GM20000 (cell line): Measurements from ENCODE around the gene TES.

Experiments used
- DNase-seq: peaks from one replicate; pipeline ENCODE4 v3.0.0; 2012; ENCODE audit warnings: low spot score
- TF ChIP-seq, protein P1 (sequence below): IDR thresholded peaks from 2 replicates; pipeline ENCODE4 v1.5.1; 2012; ENCODE audit warnings: mild to moderate bottlenecking, control low read depth; ENCODE audit errors: extremely low read depth, missing control alignments

TES gene

DNA sequence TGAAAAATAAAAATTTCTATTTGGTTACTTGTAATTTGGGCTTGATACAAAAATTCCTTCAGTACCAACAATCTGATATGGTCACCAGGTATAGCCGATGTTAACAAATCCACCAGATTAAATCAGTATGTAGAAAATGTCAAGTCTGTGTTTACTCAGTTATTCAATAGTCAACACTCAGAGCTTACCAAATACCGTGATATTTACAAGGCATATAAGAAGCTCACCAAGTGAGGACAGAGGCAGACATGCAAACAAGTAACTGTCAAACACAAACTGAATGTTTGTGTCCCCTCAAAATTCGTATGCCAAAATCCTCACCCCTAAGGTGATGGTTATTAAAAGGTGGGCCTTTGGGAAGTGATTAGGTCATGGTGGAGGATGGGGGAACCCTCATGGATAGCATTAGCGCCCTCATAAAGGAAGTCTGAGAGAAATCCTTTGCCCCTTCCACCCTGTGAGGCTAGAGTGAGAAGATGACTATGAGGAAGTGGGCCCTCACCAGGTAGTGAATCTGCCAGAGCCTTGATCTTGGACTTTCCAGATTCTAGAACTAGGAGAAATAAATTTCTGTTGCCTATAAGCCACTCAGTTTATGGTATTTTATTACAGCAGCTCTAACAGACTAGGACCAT, 63.1 kb downstream of the TES start:
- no peak for DNase-seq
- TF ChIP-seq, protein P1, sequence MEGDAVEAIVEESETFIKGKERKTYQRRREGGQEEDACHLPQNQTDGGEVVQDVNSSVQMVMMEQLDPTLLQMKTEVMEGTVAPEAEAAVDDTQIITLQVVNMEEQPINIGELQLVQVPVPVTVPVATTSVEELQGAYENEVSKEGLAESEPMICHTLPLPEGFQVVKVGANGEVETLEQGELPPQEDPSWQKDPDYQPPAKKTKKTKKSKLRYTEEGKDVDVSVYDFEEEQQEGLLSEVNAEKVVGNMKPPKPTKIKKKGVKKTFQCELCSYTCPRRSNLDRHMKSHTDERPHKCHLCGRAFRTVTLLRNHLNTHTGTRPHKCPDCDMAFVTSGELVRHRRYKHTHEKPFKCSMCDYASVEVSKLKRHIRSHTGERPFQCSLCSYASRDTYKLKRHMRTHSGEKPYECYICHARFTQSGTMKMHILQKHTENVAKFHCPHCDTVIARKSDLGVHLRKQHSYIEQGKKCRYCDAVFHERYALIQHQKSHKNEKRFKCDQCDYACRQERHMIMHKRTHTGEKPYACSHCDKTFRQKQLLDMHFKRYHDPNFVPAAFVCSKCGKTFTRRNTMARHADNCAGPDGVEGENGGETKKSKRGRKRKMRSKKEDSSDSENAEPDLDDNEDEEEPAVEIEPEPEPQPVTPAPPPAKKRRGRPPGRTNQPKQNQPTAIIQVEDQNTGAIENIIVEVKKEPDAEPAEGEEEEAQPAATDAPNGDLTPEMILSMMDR, result no peak

DNA sequence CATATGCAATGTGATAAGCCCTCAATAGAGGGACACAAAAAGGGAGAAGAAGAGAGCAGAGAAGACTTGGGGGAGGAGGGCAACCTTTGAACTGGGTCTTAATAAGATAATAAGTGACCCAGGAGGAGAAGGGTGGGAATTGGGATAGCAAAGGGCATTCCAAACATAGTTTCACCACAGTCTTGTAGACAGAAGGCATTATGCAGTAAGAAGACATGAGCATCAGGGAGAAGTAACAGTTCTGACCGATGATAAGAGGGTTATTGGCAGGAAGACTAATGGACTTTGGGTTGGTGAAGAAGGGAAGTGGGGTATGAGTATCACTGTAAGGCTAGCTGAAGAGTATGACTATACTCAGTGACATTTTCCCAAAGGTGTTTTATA, 63.6 kb downstream of the TES start:
- TF ChIP-seq, protein P1, result no peak

DNA sequence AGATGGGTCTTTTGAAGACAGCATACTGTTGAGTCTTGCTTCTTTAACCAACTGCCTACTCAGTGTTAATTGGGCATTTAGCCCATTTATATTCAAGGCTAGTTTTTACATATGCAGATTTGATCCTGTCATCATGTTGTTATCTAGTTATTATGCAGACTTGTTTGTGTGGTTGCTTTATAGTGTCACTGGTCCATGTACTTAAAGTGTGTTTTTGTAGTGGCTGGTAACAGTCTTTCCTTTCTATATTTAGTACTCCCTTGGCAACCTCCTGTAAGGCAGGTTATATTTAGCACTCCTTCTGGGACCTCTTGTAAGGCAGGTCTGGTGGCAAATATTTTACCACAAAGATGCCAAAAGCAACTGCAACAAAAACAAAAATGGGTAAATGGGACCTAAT, 66.7 kb downstream of the TES start:
- DNase-seq, result no peak
- TF ChIP-seq, protein P1, result no peak

More for the DNA sequence above, 63.6 kb downstream of the TES start:
- no peak for DNase-seq

DNA sequence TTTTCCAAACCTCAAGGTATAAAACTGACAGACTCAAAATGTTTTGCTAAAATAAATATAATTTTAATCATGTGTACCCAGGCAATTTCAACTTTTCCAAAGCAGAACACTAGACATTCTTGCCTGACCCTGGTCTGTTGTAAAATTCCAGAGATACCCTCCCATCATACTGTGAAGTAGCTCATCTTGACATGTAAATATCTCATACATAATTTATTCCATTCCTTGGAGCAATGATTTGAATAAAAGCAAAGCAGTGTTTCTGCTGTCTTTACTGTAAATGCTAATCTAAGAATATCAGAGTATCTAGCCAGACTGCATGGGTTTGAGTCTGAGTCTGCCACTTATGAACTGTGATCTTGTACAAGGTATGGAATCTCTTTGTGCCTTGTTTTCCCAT, 68.9 kb downstream of the TES start:
- no peak for DNase-seq
- TF ChIP-seq, protein P1, result no peak

DNA sequence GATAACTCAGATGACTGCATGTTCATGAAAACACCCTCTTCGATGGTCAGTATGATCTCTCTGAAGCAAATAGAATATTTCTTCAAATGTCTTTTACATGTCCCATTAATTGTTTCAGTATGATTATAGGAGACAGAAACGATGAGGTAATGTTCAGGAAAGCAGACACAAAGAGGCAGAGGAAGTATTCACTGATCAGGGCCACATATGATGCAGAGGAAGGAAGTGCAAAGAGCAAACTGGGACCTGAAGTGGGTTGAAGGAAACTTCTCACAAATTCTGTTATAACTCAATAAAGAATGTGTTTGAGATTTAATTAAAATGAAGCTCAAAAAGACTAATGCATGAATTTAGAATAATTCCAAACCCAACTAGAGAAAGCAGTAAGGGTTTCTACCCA, 70.5 kb downstream of the TES start:
- no peak for DNase-seq
- TF ChIP-seq, protein P1, result no peak

DNA sequence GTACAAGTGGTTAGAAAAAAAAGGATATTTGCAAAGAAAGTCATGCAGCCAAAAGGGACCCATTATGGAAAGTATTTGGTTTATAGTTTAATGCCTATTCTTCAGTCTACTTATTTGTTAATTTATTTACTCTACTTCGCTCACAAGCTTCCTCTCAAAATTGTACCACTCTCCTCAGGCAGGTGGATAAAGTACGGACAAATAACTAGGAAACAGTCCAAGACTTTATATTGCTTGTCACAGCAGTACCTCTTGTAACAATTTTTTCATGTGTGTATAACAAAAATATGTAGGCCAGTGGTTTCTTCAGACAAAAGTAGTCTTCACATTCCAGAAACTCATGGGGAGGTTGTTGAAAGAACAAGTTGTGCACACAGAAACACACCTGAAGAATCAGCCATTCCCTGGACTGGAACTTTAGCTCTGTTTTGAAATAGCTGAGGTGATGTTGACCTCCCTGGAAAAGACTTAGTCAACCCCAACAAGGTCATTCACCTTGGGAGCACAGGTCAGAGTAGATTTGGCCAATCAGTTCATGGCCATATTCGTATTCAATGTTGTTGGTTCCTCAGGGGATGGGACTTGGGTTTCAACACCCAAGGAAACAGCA, 73.4 kb downstream of the TES start:
- TF ChIP-seq, protein P1, result no peak
- no peak for DNase-seq

DNA sequence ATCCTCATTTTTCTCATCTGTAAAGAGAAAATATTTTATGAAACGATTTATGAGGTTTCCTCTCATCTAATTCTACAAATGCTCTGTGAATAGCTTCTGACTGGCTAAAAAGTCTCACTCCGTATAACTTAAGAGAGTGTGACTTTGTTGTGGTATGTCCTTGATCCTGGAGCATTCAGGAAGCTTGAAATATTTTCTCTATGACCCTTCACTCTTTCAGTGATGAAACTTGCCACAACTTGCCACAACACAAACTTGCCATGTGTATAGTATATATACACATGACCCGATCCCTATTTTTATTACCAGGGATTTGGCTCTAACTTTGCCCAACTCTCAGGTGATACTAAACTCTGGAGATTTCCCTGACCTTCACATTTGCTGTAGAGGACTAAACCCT, 74.1 kb downstream of the TES start:
- DNase-seq, result no peak

More for the DNA sequence above, 74.1 kb downstream of the TES start:
- TF ChIP-seq, protein P1, result no peak
